SK-N-SH treated with all-trans-retinoic acid at 6 μM for 48 hours (cell line): ENCODE data around the gene BAIAP3.

Experiments used
- ATAC-seq: fragments of 200-7000 bp; cut with Tn5 transposase; 3 replicates; pipeline ENCODE4 v1.9.1; 2020; ENCODE audit warnings: mild to moderate bottlenecking, moderate library complexity
- ARNTL ChIP-seq: fragments of 450-650 bp; formaldehyde crosslinking; IDR thresholded peaks from 2 replicates; pipeline ENCODE4 v1.5.0; 2020; ENCODE audit warnings: low read depth, mild to moderate bottlenecking, moderate library complexity, borderline replicate concordance
- BACH2 ChIP-seq: fragments of 250-450 bp; sonication (Bioruptor Pico); IDR thresholded peaks from 2 replicates; pipeline ENCODE4 v1.9.0; 2021; ENCODE audit warnings: mild to moderate bottlenecking, borderline replicate concordance
- CREB5 ChIP-seq: fragments of 250-450 bp; sonication (Bioruptor Pico); IDR thresholded peaks from 2 replicates; pipeline ENCODE4 v1.5.1; 2020; ENCODE audit warnings: low read depth, mild to moderate bottlenecking, moderate library complexity
- CSDC2 ChIP-seq: fragments of 250-450 bp; sonication (Bioruptor Pico); IDR thresholded peaks from 2 replicates; pipeline ENCODE4 v1.5.0; 2020; ENCODE audit warnings: mild to moderate bottlenecking, moderate library complexity
- ESRRG ChIP-seq: fragments of 250-450 bp; sonication (Bioruptor Pico); IDR thresholded peaks from 2 replicates; pipeline ENCODE4 v1.6.1; 2021; ENCODE audit warnings: mild to moderate bottlenecking
- GLIS3 ChIP-seq: fragments of 250-450 bp; sonication (Bioruptor Pico); IDR thresholded peaks from 2 replicates; pipeline ENCODE4 v1.5.0; 2020; ENCODE audit warnings: mild to moderate bottlenecking, moderate library complexity
- ISL1 ChIP-seq: fragments of 250-450 bp; sonication (Bioruptor Pico); IDR thresholded peaks from 2 replicates; pipeline ENCODE4 v2.1.2; 2022; ENCODE audit warnings: mild to moderate bottlenecking, moderate library complexity
- OSR1 ChIP-seq: fragments of 250-450 bp; sonication (Bioruptor Pico); IDR thresholded peaks from 2 replicates; pipeline ENCODE4 v1.8.0; 2022; ENCODE audit warnings: moderate library complexity, mild to moderate bottlenecking, inconsistent platforms
- POU6F1 ChIP-seq: fragments of 250-450 bp; sonication (Bioruptor Pico); IDR thresholded peaks from 2 replicates; pipeline ENCODE4 v1.8.0; 2021; ENCODE audit warnings: low read depth, mild to moderate bottlenecking, moderate library complexity, borderline replicate concordance
- PPARA ChIP-seq: fragments of 250-450 bp; sonication (Bioruptor Pico); IDR thresholded peaks from 2 replicates; pipeline ENCODE4 v1.5.0; 2020; ENCODE audit warnings: mild to moderate bottlenecking, borderline replicate concordance
- RARB ChIP-seq: fragments of 250-450 bp; sonication (Bioruptor Pico); IDR thresholded peaks from 2 replicates; pipeline ENCODE4 v1.8.0; 2021; ENCODE audit warnings: mild to moderate bottlenecking, moderate library complexity
- TCF4 ChIP-seq: fragments of 250-450 bp; sonication (Bioruptor Pico); IDR thresholded peaks from 2 replicates; pipeline ENCODE4 v1.8.0; 2021; ENCODE audit warnings: mild to moderate bottlenecking, moderate library complexity, borderline replicate concordance
- TSHZ2 ChIP-seq: fragments of 250-450 bp; sonication (Bioruptor Pico); IDR thresholded peaks from 2 replicates; pipeline ENCODE4 v1.5.0; 2020; ENCODE audit warnings: mild to moderate bottlenecking, moderate library complexity
- ZC3H10 ChIP-seq: fragments of 250-450 bp; sonication (Bioruptor Pico); IDR thresholded peaks from 2 replicates; pipeline ENCODE4 v1.5.1; 2021; ENCODE audit warnings: mild to moderate bottlenecking, moderate library complexity
- ZFP3 ChIP-seq: fragments of 250-450 bp; sonication (Bioruptor Pico); IDR thresholded peaks from 2 replicates; pipeline ENCODE4 v1.5.0; 2020; ENCODE audit warnings: mild to moderate bottlenecking, moderate library complexity
- ZFP30 ChIP-seq: fragments of 450-650 bp; formaldehyde crosslinking; IDR thresholded peaks from 2 replicates; pipeline ENCODE4 v1.5.0; 2022; ENCODE audit warnings: mild to moderate bottlenecking, moderate library complexity
- ZNF565 ChIP-seq: fragments of 450-650 bp; formaldehyde crosslinking; conservative IDR thresholded peaks from 2 replicates; pipeline ENCODE4 v1.5.0; 2020; ENCODE audit warnings: low read depth, mild to moderate bottlenecking, moderate library complexity
- ZNF70 ChIP-seq: fragments of 450-650 bp; formaldehyde crosslinking; IDR thresholded peaks from 2 replicates; pipeline ENCODE4 v1.5.0; 2020; ENCODE audit warnings: mild to moderate bottlenecking, moderate library complexity
- TF ChIP-seq, protein P1 (sequence below): fragments of 250-450 bp; sonication (Bioruptor Pico); IDR thresholded peaks from 2 replicates; pipeline ENCODE4 v1.8.0; 2020; ENCODE audit warnings: mild to moderate bottlenecking, moderate library complexity, borderline replicate concordance
- TF ChIP-seq, protein P2 (sequence below): fragments of 250-450 bp; sonication (Bioruptor Pico); IDR thresholded peaks from 2 replicates; pipeline ENCODE4 v1.5.1; 2021; ENCODE audit warnings: mild to moderate bottlenecking, moderate library complexity

BAIAP3 gene

GRCh38 chr16:1354815-1355540 lies 21.5 kb downstream of the BAIAP3 start:
- no peak for ATAC-seq
- TF ChIP-seq ZNF565 (CRISPR knock-in tag) (no peak), PPARA (CRISPR knock-in tag) (no peak), ESRRG (CRISPR knock-in tag) (no peak), GLIS3 (no peak), OSR1 (CRISPR knock-in tag) (no peak), ZC3H10 (CRISPR knock-in tag) (no peak)
- TF ChIP-seq, protein P1, sequence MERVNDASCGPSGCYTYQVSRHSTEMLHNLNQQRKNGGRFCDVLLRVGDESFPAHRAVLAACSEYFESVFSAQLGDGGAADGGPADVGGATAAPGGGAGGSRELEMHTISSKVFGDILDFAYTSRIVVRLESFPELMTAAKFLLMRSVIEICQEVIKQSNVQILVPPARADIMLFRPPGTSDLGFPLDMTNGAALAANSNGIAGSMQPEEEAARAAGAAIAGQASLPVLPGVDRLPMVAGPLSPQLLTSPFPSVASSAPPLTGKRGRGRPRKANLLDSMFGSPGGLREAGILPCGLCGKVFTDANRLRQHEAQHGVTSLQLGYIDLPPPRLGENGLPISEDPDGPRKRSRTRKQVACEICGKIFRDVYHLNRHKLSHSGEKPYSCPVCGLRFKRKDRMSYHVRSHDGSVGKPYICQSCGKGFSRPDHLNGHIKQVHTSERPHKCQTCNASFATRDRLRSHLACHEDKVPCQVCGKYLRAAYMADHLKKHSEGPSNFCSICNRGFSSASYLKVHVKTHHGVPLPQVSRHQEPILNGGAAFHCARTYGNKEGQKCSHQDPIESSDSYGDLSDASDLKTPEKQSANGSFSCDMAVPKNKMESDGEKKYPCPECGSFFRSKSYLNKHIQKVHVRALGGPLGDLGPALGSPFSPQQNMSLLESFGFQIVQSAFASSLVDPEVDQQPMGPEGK, result no peak

DNA sequence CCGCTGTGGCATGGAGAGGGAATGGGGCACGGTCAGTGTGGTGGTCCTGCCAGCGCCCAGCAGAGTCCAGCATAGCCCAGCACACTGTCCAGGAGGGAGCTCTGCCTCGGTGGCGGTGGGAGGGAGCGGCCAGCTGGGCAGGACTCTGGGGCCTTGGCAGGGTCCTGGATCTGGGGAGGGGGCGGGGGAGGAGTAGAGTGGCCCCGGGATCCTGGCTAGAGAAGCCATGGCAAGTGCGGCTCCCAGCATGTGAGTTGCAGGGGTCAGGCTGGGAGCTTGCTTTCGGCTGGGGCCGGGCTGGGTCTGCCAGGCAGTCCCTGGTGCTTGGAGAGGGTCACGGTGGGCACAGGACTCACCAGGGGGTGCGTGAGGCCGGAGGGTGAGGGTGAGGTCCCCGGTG lies 22.1 kb downstream of the BAIAP3 start:
- no peak for ATAC-seq

DNA sequence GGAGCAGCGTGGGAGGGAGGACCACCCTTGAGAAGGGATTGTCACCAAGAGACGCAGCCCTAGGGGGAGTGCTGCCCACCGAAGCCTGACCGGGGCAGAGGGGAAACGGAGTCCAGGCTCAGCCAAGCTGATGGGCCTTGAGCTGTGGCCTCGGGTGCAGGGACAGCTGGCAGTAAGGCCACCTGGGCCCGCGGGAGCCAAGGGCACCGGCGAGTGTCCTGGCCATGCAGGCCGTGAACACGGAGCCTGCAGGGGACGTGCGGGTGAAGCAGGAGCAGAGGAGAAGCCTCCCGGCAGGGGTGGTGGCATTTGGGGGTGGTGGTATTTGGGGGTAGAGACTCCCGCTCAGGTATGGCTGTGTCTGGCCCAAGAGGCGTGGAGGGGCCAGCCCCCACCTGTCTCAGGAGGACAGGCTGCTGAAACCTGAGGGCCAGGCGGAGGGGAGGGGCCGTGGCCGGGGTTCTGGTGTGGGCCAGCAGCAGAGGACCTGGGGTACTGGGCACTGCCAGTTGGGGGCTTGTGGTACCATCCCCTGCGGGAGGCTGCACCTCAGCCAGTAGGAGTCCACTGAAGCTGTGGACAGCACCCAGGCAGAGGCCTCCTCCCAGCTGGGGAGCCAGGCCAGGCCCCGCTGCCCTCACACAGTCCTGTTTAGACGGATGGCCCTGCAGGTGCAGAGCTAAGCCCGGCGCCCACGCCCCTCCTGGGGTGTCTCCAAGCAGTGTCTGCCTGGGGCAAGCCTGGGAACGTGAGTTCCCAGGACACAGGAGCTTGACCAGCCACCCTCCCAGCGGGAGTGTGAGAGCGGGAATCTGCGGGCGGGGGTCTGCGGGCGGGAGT lies 22.8 kb downstream of the BAIAP3 start:
- ATAC-seq, result no peak
- TF ChIP-seq ZFP3 (CRISPR knock-in tag) (no peak), ISL1 (no peak), POU6F1 (CRISPR knock-in tag) (no peak), RARB (CRISPR knock-in tag) (no peak), TSHZ2 (no peak), ZNF565 (CRISPR knock-in tag) (no peak), ARNTL (CRISPR knock-in tag) (no peak), TCF4 (no peak), ZFP30 (CRISPR knock-in tag) (no peak), ZNF70 (CRISPR knock-in tag) (no peak), BACH2 (CRISPR knock-in tag) (no peak), ESRRG (CRISPR knock-in tag) (no peak), GLIS3 (no peak), PPARA (CRISPR knock-in tag) (no peak)
- TF ChIP-seq, protein P1, result no peak
- TF ChIP-seq, protein P2, sequence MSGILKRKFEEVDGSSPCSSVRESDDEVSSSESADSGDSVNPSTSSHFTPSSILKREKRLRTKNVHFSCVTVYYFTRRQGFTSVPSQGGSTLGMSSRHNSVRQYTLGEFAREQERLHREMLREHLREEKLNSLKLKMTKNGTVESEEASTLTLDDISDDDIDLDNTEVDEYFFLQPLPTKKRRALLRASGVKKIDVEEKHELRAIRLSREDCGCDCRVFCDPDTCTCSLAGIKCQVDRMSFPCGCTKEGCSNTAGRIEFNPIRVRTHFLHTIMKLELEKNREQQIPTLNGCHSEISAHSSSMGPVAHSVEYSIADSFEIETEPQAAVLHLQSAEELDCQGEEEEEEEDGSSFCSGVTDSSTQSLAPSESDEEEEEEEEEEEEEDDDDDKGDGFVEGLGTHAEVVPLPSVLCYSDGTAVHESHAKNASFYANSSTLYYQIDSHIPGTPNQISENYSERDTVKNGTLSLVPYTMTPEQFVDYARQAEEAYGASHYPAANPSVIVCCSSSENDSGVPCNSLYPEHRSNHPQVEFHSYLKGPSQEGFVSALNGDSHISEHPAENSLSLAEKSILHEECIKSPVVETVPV (CRISPR knock-in tag), result no peak

More for the DNA sequence above, 22.1 kb downstream of the BAIAP3 start:
- TF ChIP-seq ISL1 (no peak), CSDC2 (CRISPR knock-in tag) (no peak), PPARA (CRISPR knock-in tag) (no peak), CREB5 (CRISPR knock-in tag) (no peak)
- TF ChIP-seq, protein P1, result no peak
